Stimulated activated CD4-positive, alpha-beta T cell treated with anti-CD3 and anti-CD28 coated beads, Interleukin-1b, Interleukin-23, amount 100 ng/mL, for 48 hours (primary cell): Measurements from ENCODE around the gene SEC14L5.
"Not testable (repeated sequence)": the region's sequence is repeated elsewhere in the genome, so short reads cannot be mapped to it uniquely, and the experiment has no call there.

Experiments used
- DNase-seq: peaks from one replicate; pipeline ENCODE4 v3.0.0-alpha.2; 2020

Gene SEC14L5

GRCh38 chr16:4957720-4958509 is at the start of gene SEC14L5:
TSS of gene SEC14L5 (plus strand) at chr16:4958330. CDS start at chr16:4959324, 994 bp downstream.
- peak; percentile 96 for DNase-seq

GRCh38 chr16:4908854-4909401 is 49.2 kb upstream of the SEC14L5 start:
- DNase-seq: no peak

GRCh38 chr16:4909825-4910224 is 48.3 kb upstream of the SEC14L5 start:
- no peak for DNase-seq

GRCh38 chr16:4910828-4911227 is 47.3 kb upstream of the SEC14L5 start:
- DNase-seq: no peak

- no peak for DNase-seq
Observed at GRCh38 chr16:4911970-4912386, 46.2 kb upstream of the SEC14L5 start.

GRCh38 chr16:4913130-4913773 is 44.9 kb upstream of the SEC14L5 start:
- DNase-seq: no peak

GRCh38 chr16:4913774-4914525 is 44.2 kb upstream of the SEC14L5 start:
- DNase-seq: no peak

- DNase-seq: no peak
Observed at GRCh38 chr16:4914528-4915225, 43.5 kb upstream of the SEC14L5 start.

GRCh38 chr16:4915226-4915761 is 42.8 kb upstream of the SEC14L5 start:
- no peak for DNase-seq

GRCh38 chr16:4917117-4917516 is 41.0 kb upstream of the SEC14L5 start:
- DNase-seq: no peak

- no peak for DNase-seq
Observed at GRCh38 chr16:4918781-4919251, 39.3 kb upstream of the SEC14L5 start.

- no peak for DNase-seq
Observed at GRCh38 chr16:4920826-4921225, 37.3 kb upstream of the SEC14L5 start.

- DNase-seq: no peak
Observed at GRCh38 chr16:4922721-4923342, 35.3 kb upstream of the SEC14L5 start.

- no peak for DNase-seq
Observed at GRCh38 chr16:4923853-4924252, 34.3 kb upstream of the SEC14L5 start.

- DNase-seq: no peak
Observed at GRCh38 chr16:4924593-4925292, 33.4 kb upstream of the SEC14L5 start.

GRCh38 chr16:4925293-4925607 is 32.9 kb upstream of the SEC14L5 start:
- DNase-seq: no peak

GRCh38 chr16:4925791-4926190 is 32.3 kb upstream of the SEC14L5 start:
- DNase-seq: no peak

- no peak for DNase-seq
Observed at GRCh38 chr16:4926928-4927327, 31.2 kb upstream of the SEC14L5 start.

- DNase-seq: no peak
Observed at GRCh38 chr16:4927661-4928060, 30.5 kb upstream of the SEC14L5 start.

GRCh38 chr16:4928227-4928626 is 29.9 kb upstream of the SEC14L5 start:
- DNase-seq: no peak

GRCh38 chr16:4929619-4930018 is 28.5 kb upstream of the SEC14L5 start:
- not testable (repeated sequence) for DNase-seq
